Choroid plexus epithelial cell (primary cell): ENCODE data around the gene KIF1A.
"Not testable (repeated sequence)": the region's sequence is repeated elsewhere in the genome, so short reads cannot be mapped to it uniquely, and the experiment has no call there.

Experiments used
- DNase-seq: peaks from one replicate; pipeline ENCODE4 v3.0.0-alpha.2; 2010; ENCODE audit warnings: low read depth
- H3K4me3 ChIP-seq: 2 replicates; pipeline ENCODE4 v1.5.1; 2011; ENCODE audit warnings: low read depth, mild to moderate bottlenecking, control low read depth, low read length, moderate library complexity
- CTCF ChIP-seq: conservative IDR thresholded peaks from 2 replicates; pipeline ENCODE4 v1.5.1; 2011; ENCODE audit warnings: low read depth, mild to moderate bottlenecking, control low read depth, inconsistent platforms, low read length, moderate library complexity

Gene KIF1A

DNA sequence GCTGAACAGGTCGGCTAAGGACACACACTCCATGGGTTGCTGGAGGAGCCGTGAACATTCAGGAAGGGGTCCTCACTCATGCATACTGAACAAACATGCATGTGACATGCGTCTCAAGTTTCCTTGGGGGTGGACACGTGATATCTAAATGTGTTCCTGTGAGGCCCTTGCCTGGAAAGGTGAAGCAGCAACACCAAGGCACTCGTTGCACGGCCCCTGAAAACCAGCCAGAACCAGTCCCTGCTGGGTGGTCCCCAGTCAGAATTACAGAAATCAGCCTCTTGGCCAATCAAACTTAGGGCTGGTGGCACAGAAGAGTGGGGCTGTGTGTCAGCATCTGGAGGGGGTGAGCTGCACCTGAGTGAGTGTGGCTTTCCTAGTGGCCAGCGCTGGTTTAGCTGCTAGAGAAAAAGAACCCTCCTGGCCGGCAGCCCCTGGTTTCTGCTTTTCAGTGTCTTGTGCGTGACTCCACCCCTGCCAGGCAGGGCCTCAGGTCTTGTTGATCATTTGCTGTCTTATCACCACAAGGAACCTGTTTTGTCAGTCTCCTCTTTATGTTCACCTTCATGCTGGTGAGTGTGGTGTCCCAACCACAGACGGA, 134.1 kb downstream of the KIF1A start:
- no peak for DNase-seq
- TF ChIP-seq CTCF, result no peak

GRCh38 chr2:240683980-240684728, 135.9 kb downstream of the KIF1A start:
- not testable (repeated sequence) for H3K4me3 ChIP-seq, DNase-seq

More for the DNA sequence above, 134.1 kb downstream of the KIF1A start:
- no peak overlapping the region for H3K4me3 ChIP-seq

- DNase-seq, H3K4me3 ChIP-seq: not testable (repeated sequence)
Measured at GRCh38 chr2:240683329-240683979, 136.6 kb downstream of the KIF1A start.

GRCh38 chr2:240682431-240683224, 137.4 kb downstream of the KIF1A start, which contains the start of gene AQP12B:
AQP12B (minus strand) TSS chr2:240682885; CDS start chr2:240682837, 48 bp downstream.
- DNase-seq, H3K4me3 ChIP-seq: not testable (repeated sequence)

DNA sequence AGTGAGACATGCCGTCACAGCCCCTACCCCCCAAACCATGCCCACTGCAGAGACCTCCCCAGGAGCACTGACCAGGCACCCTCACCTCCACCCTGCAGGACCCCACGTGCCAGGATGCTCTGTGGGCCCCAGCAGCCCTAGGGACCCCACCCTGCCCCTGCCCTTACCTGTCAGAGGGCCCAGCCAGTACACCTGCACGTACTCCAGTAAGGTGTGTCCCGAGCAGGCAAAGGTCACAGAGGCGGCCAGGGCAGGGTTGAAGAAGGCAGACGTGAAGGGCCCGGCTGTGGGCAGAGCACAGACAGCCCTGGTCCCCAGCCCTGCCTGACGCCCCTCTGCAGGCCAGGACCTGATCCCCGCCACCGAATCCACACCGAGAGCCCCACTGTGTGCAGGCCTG, 139.8 kb downstream of the KIF1A start:
- not testable (repeated sequence) for DNase-seq, H3K4me3 ChIP-seq

- not testable (repeated sequence) for H3K4me3 ChIP-seq, DNase-seq
Measured at GRCh38 chr2:240678909-240679308, 141.1 kb downstream of the KIF1A start.

- DNase-seq, H3K4me3 ChIP-seq: not testable (repeated sequence)
Measured at GRCh38 chr2:240678043-240678442, 142.0 kb downstream of the KIF1A start.

- DNase-seq, H3K4me3 ChIP-seq: not testable (repeated sequence)
Measured at GRCh38 chr2:240675345-240675744, 144.7 kb downstream of the KIF1A start.

GRCh38 chr2:240674461-240675184, 145.4 kb downstream of the KIF1A start:
- not testable (repeated sequence) for H3K4me3 ChIP-seq, DNase-seq

- TF ChIP-seq CTCF, result no peak
- no peak overlapping the region for H3K4me3 ChIP-seq
- no peak for DNase-seq
Measured at GRCh38 chr2:240672701-240673190, 147.3 kb downstream of the KIF1A start.
